SK-N-SH treated with all-trans-retinoic acid at 6 μM for 48 hours (cell line): ENCODE results near the gene UCP2.

ENCODE experiments used
- ATAC-seq: fragments of 200-7000 bp; cut with Tn5 transposase; 3 replicates; pipeline ENCODE4 v1.9.1; 2020; ENCODE audit warnings: mild to moderate bottlenecking, moderate library complexity
- ARNTL ChIP-seq: fragments of 450-650 bp; formaldehyde crosslinking; IDR thresholded peaks from 2 replicates; pipeline ENCODE4 v1.5.0; 2020; ENCODE audit warnings: low read depth, mild to moderate bottlenecking, moderate library complexity, borderline replicate concordance
- BACH2 ChIP-seq: fragments of 250-450 bp; sonication (Bioruptor Pico); IDR thresholded peaks from 2 replicates; pipeline ENCODE4 v1.9.0; 2021; ENCODE audit warnings: mild to moderate bottlenecking, borderline replicate concordance
- CREB5 ChIP-seq: fragments of 250-450 bp; sonication (Bioruptor Pico); IDR thresholded peaks from 2 replicates; pipeline ENCODE4 v1.5.1; 2020; ENCODE audit warnings: low read depth, mild to moderate bottlenecking, moderate library complexity
- CSDC2 ChIP-seq: fragments of 250-450 bp; sonication (Bioruptor Pico); IDR thresholded peaks from 2 replicates; pipeline ENCODE4 v1.5.0; 2020; ENCODE audit warnings: mild to moderate bottlenecking, moderate library complexity
- CSRNP3 ChIP-seq: fragments of 250-450 bp; sonication (Bioruptor Pico); IDR thresholded peaks from 2 replicates; pipeline ENCODE4 v1.5.1; 2021; ENCODE audit warnings: mild to moderate bottlenecking, moderate library complexity
- ESRRG ChIP-seq: fragments of 250-450 bp; sonication (Bioruptor Pico); IDR thresholded peaks from 2 replicates; pipeline ENCODE4 v1.6.1; 2021; ENCODE audit warnings: mild to moderate bottlenecking
- ISL1 ChIP-seq: fragments of 250-450 bp; sonication (Bioruptor Pico); IDR thresholded peaks from 2 replicates; pipeline ENCODE4 v2.1.2; 2022; ENCODE audit warnings: mild to moderate bottlenecking, moderate library complexity
- OSR1 ChIP-seq: fragments of 250-450 bp; sonication (Bioruptor Pico); IDR thresholded peaks from 2 replicates; pipeline ENCODE4 v1.8.0; 2022; ENCODE audit warnings: moderate library complexity, mild to moderate bottlenecking, inconsistent platforms
- PATZ1 ChIP-seq: fragments of 250-450 bp; sonication (Bioruptor Pico); IDR thresholded peaks from 2 replicates; pipeline ENCODE4 v1.8.0; 2020; ENCODE audit warnings: mild to moderate bottlenecking, moderate library complexity, borderline replicate concordance
- POU6F1 ChIP-seq: fragments of 250-450 bp; sonication (Bioruptor Pico); IDR thresholded peaks from 2 replicates; pipeline ENCODE4 v1.8.0; 2021; ENCODE audit warnings: low read depth, mild to moderate bottlenecking, moderate library complexity, borderline replicate concordance
- PPARA ChIP-seq: fragments of 250-450 bp; sonication (Bioruptor Pico); IDR thresholded peaks from 2 replicates; pipeline ENCODE4 v1.5.0; 2020; ENCODE audit warnings: mild to moderate bottlenecking, borderline replicate concordance
- RARB ChIP-seq: fragments of 250-450 bp; sonication (Bioruptor Pico); IDR thresholded peaks from 2 replicates; pipeline ENCODE4 v1.8.0; 2021; ENCODE audit warnings: mild to moderate bottlenecking, moderate library complexity
- TCF4 ChIP-seq: fragments of 250-450 bp; sonication (Bioruptor Pico); IDR thresholded peaks from 2 replicates; pipeline ENCODE4 v1.8.0; 2021; ENCODE audit warnings: mild to moderate bottlenecking, moderate library complexity, borderline replicate concordance
- TOX ChIP-seq: fragments of 250-450 bp; sonication (Bioruptor Pico); IDR thresholded peaks from 2 replicates; pipeline ENCODE4 v1.8.0; 2021; ENCODE audit warnings: mild to moderate bottlenecking, moderate library complexity, borderline replicate concordance
- TSHZ2 ChIP-seq: fragments of 250-450 bp; sonication (Bioruptor Pico); IDR thresholded peaks from 2 replicates; pipeline ENCODE4 v1.5.0; 2020; ENCODE audit warnings: mild to moderate bottlenecking, moderate library complexity
- ZC3H10 ChIP-seq: fragments of 250-450 bp; sonication (Bioruptor Pico); IDR thresholded peaks from 2 replicates; pipeline ENCODE4 v1.5.1; 2021; ENCODE audit warnings: mild to moderate bottlenecking, moderate library complexity
- ZFP3 ChIP-seq: fragments of 250-450 bp; sonication (Bioruptor Pico); IDR thresholded peaks from 2 replicates; pipeline ENCODE4 v1.5.0; 2020; ENCODE audit warnings: mild to moderate bottlenecking, moderate library complexity
- ZFP30 ChIP-seq: fragments of 450-650 bp; formaldehyde crosslinking; IDR thresholded peaks from 2 replicates; pipeline ENCODE4 v1.5.0; 2022; ENCODE audit warnings: mild to moderate bottlenecking, moderate library complexity
- ZNF565 ChIP-seq: fragments of 450-650 bp; formaldehyde crosslinking; conservative IDR thresholded peaks from 2 replicates; pipeline ENCODE4 v1.5.0; 2020; ENCODE audit warnings: low read depth, mild to moderate bottlenecking, moderate library complexity
- ZNF70 ChIP-seq: fragments of 450-650 bp; formaldehyde crosslinking; IDR thresholded peaks from 2 replicates; pipeline ENCODE4 v1.5.0; 2020; ENCODE audit warnings: mild to moderate bottlenecking, moderate library complexity
- ZNF8 ChIP-seq: fragments of 450-650 bp; formaldehyde crosslinking; IDR thresholded peaks from 2 replicates; pipeline ENCODE4 v1.5.0; 2020; ENCODE audit warnings: mild to moderate bottlenecking, moderate library complexity

UCP2 gene

GRCh38 chr11:73995731-73996130 is 13.1 kb upstream of the UCP2 start:
- ATAC-seq: no peak
- TF ChIP-seq ZNF8 (CRISPR knock-in tag) (no peak), ARNTL (CRISPR knock-in tag) (no peak), ZNF565 (CRISPR knock-in tag) (no peak), ISL1 (no peak), TOX (CRISPR knock-in tag) (no peak), OSR1 (CRISPR knock-in tag) (no peak), BACH2 (no peak), POU6F1 (CRISPR knock-in tag) (no peak), ESRRG (CRISPR knock-in tag) (no peak), CSDC2 (CRISPR knock-in tag) (no peak), PATZ1 (CRISPR knock-in tag) (no peak), TSHZ2 (no peak), ZFP3 (CRISPR knock-in tag) (no peak), ZFP30 (CRISPR knock-in tag) (no peak)

GRCh38 chr11:73995247-73995646 is 12.6 kb upstream of the UCP2 start:
- ATAC-seq: no peak; the same call in 2 of the 3 replicates

GRCh38 chr11:73991471-73992006 is 8.9 kb upstream of the UCP2 start:
- no peak for ATAC-seq
- TF ChIP-seq RARB (CRISPR knock-in tag): no peak
- no peak for TF ChIP-seq CSRNP3 (CRISPR knock-in tag)
- no peak for TF ChIP-seq ESRRG (CRISPR knock-in tag)
- TF ChIP-seq PPARA (CRISPR knock-in tag): no peak
- no peak for TF ChIP-seq CREB5 (CRISPR knock-in tag)
- TF ChIP-seq TCF4 (CRISPR knock-in tag): no peak
- TF ChIP-seq ZNF8 (CRISPR knock-in tag): no peak
- TF ChIP-seq ZFP30 (CRISPR knock-in tag): no peak
- no peak for TF ChIP-seq ISL1
- TF ChIP-seq ZC3H10 (CRISPR knock-in tag): no peak
- no peak for TF ChIP-seq ZFP3 (CRISPR knock-in tag)
- TF ChIP-seq TOX (CRISPR knock-in tag): no peak

More at GRCh38 chr11:73995247-73995646, 12.6 kb upstream of the UCP2 start:
- TF ChIP-seq CSDC2 (CRISPR knock-in tag): no peak
- TF ChIP-seq TCF4 (CRISPR knock-in tag): no peak
- TF ChIP-seq TSHZ2: no peak
- no peak for TF ChIP-seq ESRRG (CRISPR knock-in tag)
- no peak for TF ChIP-seq ZNF70 (CRISPR knock-in tag)
- no peak for TF ChIP-seq OSR1 (CRISPR knock-in tag)
